Hematopoietic multipotent progenitor cell treated with erythropoietin and hydrocortisone succinate and interleukin-3 and kit ligand, for 8 days (in vitro differentiated cells): Measurements from ENCODE around the gene TNIK.

Experiments
- DNase-seq: peaks from one replicate; pipeline ENCODE4 v3.0.0-alpha.2; 2015

The TNIK gene

GRCh38 chr3:171184372-171184771 lies 275.8 kb downstream of the TNIK start:
- DNase-seq: no peak

GRCh38 chr3:171183042-171183441 lies 277.2 kb downstream of the TNIK start:
- DNase-seq: peak; percentile 94

GRCh38 chr3:171181907-171182690 lies 278.1 kb downstream of the TNIK start:
- peak; percentile 25 for DNase-seq

- DNase-seq: no peak
Measured at GRCh38 chr3:171178714-171179113, 281.5 kb downstream of the TNIK start.

- no peak for DNase-seq
Measured at GRCh38 chr3:171177553-171177952, 282.7 kb downstream of the TNIK start.

- no peak for DNase-seq
Measured at GRCh38 chr3:171177056-171177455, 283.1 kb downstream of the TNIK start.

- no peak for DNase-seq
Measured at GRCh38 chr3:171176244-171176933, 283.8 kb downstream of the TNIK start.

GRCh38 chr3:171175741-171176234 lies 284.4 kb downstream of the TNIK start:
- DNase-seq: no peak

- no peak for DNase-seq
Measured at GRCh38 chr3:171173736-171174135, 286.5 kb downstream of the TNIK start.

- peak; percentile 31 for DNase-seq
Measured at GRCh38 chr3:171172070-171172469, 288.1 kb downstream of the TNIK start.

GRCh38 chr3:171169866-171170265 lies 290.3 kb downstream of the TNIK start:
- no peak for DNase-seq

- no peak for DNase-seq
Measured at GRCh38 chr3:171169443-171169842, 290.8 kb downstream of the TNIK start.

- DNase-seq: no peak
Measured at GRCh38 chr3:171168551-171168950, 291.7 kb downstream of the TNIK start.

- DNase-seq: no peak
Measured at GRCh38 chr3:171168086-171168485, 292.1 kb downstream of the TNIK start.

- peak; percentile 32 for DNase-seq
Measured at GRCh38 chr3:171165983-171166382, 294.2 kb downstream of the TNIK start.

- no peak for DNase-seq
Measured at GRCh38 chr3:171165499-171165921, 294.7 kb downstream of the TNIK start.

- DNase-seq: no peak
Measured at GRCh38 chr3:171164067-171164465, 296.1 kb downstream of the TNIK start.

- DNase-seq: peak; percentile 68
Measured at GRCh38 chr3:171163101-171164066, 296.8 kb downstream of the TNIK start.

- DNase-seq: no peak
Measured at GRCh38 chr3:171160325-171160724, 299.9 kb downstream of the TNIK start.

GRCh38 chr3:171159822-171160157 lies 300.4 kb downstream of the TNIK start:
- DNase-seq: no peak

- peak; percentile 75 for DNase-seq
Measured at GRCh38 chr3:171159024-171159821, 301.0 kb downstream of the TNIK start.

GRCh38 chr3:171157980-171158379 lies 302.2 kb downstream of the TNIK start:
- DNase-seq: no peak
